Kidney capillary endothelial cell (primary cell): ENCODE data around the gene CHST10.

Experiments used
- DNase-seq: peaks from one replicate; pipeline ENCODE4 v3.0.0-alpha.2; 2018; ENCODE audit warnings: low spot score

Gene CHST10

DNA sequence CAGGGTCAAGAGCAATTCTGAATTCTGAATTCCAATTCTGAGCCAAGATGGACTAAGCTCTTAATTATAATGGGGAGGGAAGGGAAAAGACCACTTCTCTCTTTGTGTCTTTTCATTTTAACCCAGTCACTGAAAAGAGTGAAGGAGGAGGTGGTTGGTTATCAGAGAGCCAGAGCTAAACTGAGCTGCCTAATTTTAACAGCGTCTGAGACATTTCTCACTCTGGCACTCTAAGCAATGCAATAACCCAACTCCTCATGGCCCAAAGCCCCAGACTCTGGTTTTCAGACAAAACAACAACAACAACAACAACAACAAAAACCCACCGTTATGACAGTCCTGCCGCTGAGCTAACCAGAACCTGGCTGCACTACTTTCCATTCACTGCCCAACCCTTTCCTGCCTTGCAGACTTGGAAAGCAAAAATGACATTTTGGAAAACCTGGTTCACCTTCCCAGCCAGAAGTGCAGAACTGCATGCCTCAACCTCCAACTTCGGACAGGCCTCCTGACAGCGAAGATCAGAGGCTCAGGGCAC lies 1.0 kb downstream of the CHST10 start:
- DNase-seq: peak; percentile 4

DNA sequence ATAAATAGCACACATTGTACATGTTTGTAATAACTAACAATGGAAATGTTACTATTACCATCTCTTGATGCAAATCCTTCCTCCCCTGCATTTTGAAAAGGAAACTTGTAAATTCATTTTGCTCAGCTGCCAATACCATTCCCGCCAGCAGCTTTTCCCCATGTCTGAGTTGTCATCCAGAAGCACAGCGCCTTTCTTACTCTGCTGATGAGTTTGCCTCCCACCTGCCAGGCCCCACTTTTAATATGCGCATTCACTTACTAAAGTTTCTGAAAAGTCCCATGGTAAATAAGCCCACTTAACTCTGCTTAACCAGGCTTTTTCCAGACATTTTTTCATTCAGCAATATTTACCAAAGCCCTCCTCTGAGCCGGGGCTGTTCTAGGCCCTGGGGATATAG lies 3.9 kb downstream of the CHST10 start:
- no peak for DNase-seq

DNA sequence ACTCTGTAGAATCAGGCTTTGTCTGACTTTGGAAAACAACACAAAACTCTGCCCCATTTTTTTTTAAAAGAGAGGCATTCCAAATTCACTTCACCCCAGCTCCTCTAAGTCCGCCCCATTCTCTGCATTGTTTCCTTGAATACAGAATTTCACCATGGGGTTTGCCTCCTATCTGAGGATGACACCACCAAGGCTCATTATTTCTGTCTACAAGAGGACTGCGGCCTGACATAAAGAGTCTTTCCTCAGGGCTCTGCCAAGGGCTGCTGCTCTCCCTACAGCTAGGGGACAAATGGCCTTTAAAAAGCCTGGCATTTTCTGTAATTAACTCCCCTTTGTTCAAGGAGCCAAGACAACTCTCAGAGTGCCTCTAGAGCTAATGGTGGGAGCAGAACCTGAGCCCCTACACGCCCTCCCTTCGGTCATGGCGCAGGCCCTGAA lies 4.6 kb downstream of the CHST10 start:
- no peak for DNase-seq

DNA sequence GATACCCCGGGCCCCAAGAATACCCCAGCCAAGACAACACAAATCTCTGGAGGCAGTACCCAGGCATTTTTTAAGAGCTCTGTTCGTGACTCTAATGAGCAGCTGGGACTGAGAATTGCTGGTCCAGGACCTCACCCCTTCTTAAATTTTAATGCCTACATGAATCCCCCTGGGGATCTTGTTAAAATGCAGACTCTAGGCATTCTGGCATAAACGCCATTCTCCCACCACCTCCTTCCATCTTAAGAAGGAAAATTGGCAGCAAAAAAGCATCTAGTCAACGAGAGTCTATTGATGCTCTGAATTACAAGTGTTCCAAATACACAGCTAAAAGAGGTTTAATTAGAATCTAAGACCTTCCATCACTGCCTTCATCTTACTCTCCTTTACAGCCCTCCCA lies 5.0 kb downstream of the CHST10 start:
- no peak for DNase-seq

DNA sequence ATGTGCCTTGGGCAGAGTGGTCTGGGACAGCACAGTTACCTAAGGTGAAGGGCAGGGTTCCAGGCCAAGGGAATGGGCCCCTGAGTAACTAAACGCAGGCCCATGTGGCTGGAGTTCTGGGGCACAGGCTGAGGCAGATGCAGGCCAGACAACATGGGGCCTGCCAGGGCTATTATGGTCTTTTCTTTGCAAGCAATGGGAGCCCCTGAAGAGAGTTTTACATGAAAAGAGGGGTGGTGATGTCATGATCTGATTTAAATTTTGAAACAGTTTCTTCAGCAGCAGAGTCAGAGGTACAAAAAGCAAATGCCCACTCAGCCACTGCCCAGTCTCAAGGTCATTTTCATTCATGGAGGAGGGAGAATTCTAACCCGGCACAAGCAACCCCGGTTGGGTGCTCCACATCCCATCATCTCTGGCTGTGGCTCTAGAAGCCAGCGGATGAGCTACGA lies 5.6 kb downstream of the CHST10 start:
- DNase-seq: no peak

DNA sequence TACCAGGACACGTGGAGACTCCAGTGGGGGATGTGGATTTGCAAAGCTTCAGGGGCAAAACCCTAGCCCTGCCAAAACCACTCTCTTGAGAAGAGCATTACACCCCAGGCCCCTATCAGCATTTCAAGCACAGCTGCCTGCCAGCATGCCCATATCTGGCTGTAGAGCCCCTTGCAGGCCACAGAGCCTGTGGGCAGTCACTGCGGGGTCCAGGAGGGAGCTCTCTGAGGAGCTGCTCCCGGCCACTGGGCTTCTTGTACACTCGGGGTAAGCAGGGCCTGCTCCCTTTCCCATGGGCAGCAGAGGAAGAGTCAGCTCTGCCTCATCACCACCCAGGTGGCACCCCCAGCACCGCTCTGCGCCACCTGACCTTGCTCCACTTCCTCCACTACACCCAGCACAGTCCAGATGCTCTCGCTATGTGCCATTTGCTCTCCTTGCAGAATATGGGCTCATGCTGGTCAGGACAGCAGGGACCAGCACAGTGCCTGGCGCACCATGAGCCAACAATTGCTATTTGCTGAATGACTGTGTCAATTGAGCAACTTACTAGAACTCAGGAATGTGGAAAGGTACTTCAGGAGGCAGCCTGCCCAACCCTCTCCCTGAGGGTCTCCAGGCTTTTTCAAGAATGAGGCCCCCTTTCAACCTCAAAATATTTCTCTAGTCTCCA lies 7.4 kb downstream of the CHST10 start:
- no peak for DNase-seq

DNA sequence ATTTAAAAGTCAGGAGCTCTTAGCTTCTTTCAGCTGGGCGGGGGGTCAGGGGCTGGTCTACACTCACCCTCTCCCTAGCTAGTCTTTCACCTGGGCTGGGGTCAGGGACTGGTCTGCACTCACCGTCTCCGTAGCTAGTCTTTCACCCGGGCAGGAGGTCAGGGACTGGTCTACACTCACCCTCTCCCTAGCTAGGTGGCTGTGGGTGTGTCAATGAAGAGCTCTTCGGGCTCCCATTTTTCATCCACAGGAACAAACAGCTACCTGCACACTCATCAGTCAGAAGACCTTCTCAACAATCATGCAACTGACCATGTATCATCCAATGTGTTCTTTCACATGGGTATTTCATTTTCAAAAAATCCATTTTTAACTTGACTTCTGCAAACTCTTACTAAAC lies 8.0 kb downstream of the CHST10 start:
- DNase-seq: no peak

DNA sequence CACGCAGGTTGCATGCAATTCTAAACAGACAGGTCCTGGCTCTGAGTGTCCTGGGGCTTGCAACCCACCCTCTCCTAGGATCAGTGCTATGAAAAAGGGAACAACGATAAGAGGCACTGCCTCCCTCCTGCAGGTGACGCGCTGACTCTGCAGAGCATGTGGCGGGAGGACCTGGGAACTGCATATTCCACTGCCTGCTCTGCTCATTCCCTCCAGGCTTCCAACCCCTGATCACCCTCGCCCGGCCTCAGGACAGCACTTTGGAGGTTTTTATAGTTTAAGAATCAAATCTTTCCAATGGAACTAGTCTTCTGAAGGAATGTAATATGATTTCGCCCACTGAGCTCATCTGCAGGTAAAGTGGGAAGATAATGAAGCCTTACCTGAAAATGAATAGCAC lies 8.5 kb downstream of the CHST10 start:
- no peak for DNase-seq

DNA sequence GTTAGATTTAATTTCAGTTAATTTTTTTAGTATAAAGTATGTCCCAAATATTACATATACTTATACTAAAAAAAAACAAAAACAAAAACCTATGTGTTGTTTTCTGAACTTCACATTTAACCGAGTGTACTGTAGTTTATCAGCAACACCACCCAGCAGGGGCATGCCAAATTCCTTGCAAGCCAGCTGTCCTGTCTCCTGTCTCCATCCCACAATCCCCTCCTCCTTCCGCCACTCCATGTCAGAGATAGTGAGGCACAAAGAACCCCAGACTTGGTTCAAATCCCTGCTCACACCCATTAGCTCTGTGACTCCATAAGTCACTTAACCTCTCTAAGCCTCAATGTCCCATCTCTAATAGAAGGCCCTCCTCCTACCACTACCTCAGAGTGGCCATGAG lies 9.4 kb downstream of the CHST10 start:
- DNase-seq: no peak

DNA sequence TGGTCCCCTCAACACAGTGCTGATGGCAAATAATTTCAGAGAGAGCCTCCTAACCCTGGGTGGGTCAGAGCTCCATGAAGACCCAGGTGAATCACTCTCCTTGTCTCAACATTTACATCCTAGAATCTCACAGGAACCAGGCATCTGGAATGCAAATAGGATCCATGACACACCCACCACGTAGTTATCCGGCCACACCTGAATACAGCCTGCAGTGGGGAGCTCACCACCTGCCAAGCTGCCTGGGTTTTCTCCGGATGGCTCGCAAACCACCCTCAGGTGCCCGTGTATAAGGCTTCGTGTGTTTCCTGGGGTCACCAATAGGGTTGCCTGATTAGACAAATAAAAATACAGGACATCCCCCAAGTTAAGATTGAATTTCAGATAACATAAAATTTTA lies 9.9 kb downstream of the CHST10 start:
- DNase-seq: no peak

DNA sequence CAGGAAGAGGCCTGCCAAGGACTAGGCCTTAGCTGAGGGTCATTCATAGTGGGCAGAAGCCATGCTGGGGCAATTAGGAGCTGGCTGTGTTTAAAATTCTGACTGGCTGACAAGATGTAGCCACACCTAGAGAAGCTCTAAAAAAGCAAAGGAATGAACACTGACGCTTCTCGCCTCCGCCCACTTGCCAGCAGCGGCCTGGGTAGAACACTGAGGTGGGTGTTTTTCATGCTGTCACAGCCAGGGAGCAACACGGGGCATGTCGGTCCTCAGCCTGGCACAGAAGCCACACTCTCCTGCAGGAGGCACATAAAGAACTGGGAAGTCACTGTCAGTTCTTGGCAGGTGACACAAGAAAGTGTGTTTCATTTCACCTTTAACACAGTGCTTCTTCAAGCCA lies 10.4 kb downstream of the CHST10 start:
- no peak for DNase-seq

DNA sequence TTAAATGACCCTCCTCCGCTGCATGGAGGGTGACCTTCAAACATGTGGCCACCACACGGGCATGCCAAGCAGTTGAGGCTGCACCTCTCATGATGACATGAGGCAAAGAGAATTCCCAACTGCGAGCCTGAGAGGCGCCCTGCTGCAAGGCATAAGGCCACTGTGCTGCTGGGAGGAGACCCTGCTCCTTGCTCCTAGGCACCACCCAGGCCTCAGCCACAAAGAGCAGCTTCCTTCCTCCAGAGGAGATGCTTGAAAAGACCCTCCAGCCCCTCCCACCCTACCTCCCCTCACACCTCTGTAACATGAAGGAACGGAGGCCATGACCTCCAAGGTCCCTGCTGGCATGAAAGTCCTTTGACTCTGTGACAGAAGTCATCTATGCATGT lies 11.4 kb downstream of the CHST10 start:
- DNase-seq: no peak

DNA sequence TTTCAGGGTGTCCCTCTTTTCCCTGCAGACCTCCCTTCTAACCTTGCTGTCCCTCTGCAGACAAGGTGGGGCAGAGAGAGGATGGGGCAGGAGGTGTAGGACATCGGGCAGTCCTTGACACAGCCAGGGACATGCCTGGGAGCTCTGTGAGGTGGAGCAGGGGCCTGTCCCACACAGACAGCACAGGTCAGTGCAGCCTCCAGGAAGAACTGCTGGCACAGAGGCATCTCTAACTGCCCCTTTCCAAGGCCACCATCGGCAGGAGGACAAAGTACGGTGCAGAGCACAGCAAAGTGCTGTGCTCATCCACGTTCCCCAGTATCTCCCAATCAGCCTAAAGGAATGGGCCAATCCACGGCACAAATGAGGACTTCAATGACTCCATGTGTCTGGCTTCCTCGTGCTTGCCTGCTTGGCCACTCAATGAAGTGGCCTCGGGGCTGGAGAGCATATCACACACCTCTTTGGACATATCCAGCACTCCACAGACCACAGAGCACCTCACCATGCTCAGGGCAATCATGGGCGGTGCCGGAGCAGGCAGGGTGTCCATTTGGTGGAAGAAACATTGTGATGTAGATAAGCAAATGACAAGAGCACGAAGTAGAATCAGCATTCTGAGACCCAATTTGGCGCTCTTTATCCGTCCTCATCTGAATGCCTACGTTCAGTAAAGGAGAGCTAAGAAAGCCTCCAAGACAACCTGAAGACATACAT lies 11.9 kb downstream of the CHST10 start:
- DNase-seq: no peak

DNA sequence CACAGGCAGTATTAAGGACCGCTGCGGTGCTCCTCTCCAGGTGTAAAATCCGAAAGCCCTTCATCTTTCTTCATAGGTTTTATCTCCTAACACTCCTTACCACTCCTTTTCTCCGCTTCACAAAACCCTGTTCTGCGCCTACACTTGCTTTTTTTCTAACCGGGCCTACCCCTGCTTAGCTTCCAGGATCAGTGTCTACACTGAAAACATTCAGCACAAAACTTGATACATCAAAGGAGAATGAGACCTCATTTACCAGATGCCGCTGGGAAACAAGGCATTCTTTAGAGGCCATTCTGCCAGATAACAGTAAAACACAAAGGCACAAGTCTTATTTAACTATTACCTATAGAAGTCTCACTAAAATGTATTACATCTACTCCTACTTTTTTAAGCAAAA lies 13.1 kb downstream of the CHST10 start:
- DNase-seq: no peak

DNA sequence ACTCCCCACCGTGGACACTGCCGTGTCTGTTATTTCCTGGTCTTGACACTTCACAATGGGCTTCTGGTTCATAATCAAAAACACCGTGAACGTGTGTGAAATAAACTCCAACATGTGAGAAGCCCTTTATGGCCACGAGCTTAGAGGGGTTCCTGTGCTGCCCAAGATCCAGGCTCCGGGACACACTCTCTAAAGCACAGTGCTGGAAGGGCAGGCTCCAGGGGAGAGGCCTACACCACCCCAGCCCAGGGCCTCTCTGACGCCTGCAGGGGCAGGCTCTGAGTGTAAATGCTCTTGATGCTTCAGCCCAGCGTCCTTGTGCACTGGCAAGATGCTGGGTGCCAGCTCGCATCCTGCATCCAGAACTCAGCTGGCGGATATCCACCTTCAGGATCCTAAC lies 13.7 kb downstream of the CHST10 start:
- no peak for DNase-seq

DNA sequence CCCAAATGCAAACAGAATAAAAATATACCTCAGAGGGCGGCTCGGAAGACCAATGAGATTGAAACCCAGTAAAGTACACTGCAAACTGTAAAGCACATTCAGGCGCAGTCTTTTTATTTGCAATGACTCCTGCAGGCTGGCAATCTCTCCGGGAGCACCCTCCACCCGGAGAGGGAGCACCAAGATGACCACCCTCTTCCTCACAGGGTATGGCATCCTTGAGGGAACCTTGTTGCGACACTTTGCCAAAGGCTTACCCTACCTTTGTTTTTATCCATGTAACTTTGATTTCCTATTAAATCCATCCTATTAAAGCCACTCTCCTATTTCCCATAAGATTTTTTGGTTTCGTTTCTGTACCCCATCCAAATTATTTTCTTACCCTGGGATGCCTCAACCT lies 16.2 kb downstream of the CHST10 start:
- no peak for DNase-seq

DNA sequence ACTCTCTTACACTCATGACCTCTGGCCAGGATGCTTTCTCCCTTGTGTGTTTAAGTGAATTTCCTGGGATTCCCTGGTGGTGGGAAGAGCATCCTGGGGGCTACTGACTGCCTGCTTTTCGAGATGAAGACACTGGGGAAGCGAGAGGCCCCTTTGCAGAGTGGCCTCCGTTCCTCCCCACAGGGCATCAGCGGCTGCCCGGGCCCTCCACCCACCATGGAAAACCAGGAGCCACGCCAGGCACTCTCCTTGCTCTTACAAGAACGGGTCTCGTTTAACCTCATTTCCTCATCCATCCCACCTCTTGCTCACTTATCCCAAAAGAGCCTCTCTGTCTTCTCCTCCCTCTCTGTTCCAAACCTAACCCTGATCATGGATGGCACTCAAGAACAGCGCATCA lies 17.8 kb downstream of the CHST10 start:
- DNase-seq: no peak

DNA sequence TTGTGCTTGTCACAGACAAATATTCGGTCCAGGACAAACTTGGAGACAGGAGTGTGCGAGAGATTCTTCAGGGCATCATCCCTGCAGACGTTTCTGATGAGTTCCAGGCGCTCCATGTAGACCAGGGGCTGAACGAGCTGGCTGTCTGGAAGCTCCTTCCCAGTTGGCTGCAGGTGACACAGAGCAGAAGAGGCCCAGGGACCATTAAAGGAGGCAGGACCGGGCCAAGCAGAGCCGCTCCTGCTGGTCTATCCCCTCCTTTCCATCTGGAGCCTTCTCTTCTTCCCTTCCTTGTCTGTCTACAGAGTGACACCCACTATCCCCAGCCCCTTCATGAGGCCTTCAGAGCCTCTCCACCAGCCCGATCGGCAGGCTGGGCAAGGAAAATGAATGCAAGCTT lies 19.5 kb downstream of the CHST10 start:
- no peak for DNase-seq

DNA sequence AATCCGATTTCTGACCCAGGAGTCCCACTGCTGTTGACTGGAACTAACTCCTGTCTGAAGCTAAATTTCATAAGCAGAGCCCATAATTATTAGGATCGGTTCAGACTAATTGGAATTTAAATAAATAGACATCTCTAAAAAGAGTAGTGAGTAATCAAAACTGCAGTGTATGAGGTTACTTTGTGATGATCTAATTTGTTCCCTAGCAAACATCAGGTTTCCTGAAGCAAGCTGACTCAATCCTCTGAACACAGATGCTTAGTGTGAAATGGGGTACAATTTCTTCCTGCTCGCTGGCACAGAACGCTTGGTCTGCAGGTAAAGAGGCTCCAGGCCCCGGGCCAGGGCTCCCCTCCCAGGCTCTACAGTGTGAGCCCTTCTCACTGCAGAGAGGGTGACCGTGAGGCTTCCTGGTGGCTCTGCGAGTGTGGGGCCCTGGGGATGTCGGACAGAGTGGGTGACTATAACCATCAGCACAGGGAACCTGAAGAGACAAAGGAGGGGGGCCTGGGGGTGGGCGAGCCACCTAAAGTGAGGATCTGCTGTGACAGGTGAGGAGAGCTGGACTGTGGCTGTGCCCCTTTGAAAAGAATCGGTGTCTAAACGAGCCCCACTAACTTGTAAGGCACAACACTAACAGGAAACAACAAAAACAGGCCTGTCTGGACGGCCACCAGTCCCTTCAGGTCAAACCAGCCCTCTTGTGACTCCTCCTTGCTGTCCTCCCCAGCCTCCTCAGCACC lies 20.2 kb downstream of the CHST10 start:
- peak; percentile 25 for DNase-seq

DNA sequence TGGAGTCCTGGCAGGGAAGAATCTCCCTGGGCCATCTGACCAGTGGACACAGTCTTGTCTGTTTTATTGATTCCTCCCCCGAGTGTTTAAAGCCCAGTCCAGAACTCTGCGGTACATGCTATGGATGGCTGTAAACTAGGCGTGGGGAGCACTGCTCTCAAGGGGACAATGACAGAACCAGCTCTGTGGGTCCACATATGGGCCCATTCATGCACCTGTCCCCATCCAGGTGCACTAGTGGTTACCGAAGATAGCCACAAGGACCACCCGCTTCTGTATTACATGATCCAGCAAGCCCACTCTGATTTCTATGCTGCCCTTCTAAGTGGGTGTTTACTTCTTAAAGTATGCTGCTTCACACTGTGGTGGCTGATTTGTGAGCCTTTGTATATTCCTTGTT lies 21.0 kb downstream of the CHST10 start:
- no peak for DNase-seq

DNA sequence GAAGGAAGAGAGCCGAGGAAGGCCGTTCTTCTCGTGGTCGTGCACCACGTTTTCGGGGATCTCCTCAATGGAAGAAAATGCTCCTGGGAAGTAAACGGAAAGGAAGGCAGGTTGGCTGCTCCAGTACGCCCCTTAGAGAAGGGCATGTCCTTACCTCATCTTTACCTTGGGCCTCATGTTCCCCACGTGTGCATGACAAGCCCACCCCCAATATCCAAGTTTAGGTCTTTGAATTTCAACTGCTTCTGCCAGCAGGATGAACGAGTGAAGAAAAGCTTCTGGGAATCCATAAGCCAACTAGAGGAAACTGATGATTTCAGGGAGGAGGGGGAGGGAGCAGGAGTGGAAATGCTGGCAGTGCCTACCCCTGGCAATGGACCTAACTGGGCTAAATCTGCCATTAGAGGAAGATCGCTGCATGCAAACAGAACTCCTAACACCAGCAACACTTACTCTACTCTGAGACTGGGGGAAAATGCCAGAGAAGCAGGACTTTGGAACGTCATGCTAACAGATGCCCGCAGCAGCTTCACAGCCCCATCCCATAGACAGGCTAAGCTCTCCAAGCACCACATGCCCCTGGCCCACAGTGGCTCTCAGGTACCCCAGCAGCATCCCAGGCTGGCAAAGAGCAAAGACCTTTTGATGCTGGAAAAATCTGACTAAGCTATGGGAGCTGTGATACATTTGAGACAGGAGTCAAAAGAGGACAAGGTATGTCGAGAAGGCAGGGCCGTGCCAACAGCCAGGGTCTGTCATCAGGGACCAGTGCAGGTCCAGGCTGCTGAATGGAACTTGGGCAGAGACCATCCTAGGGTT lies 21.7 kb downstream of the CHST10 start:
- DNase-seq: no peak

DNA sequence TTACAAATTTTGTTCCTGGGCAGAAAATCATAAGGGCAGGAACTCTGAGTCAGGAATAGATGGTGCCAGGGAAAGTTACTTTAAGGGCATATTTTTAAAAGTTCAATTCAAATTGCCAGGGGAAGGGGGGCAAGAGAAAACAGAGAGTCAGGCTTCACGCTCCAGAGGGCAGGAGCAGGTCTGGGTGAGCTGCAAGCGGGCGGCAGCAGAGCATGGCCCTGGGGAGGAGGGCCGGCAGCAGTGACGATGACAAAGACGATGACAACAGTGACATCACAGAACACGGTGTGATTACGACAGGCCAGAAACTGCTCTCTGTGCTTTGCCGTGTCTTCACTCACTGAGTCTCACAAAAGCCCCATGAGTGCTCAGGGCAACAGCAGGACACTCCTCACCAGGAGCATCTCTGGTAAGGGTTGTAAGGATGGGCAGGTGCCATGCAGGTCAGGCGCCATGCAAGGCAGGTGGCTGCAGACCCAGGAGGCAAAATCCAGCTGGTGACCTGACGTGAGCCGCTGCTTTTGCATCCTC lies 23.3 kb downstream of the CHST10 start:
- no peak for DNase-seq
